ENCODE measurements around the gene SH3BP4. TPM values are rescaled to one million over a fixed set of nuclear protein-coding genes. Genes with fewer than 3 reads are reported as not detected.

The SH3BP4 gene
- total RNA-seq, 4 donors from 2014 or later: 13.5 to 28.4 (median 20.1) TPM

DNA sequence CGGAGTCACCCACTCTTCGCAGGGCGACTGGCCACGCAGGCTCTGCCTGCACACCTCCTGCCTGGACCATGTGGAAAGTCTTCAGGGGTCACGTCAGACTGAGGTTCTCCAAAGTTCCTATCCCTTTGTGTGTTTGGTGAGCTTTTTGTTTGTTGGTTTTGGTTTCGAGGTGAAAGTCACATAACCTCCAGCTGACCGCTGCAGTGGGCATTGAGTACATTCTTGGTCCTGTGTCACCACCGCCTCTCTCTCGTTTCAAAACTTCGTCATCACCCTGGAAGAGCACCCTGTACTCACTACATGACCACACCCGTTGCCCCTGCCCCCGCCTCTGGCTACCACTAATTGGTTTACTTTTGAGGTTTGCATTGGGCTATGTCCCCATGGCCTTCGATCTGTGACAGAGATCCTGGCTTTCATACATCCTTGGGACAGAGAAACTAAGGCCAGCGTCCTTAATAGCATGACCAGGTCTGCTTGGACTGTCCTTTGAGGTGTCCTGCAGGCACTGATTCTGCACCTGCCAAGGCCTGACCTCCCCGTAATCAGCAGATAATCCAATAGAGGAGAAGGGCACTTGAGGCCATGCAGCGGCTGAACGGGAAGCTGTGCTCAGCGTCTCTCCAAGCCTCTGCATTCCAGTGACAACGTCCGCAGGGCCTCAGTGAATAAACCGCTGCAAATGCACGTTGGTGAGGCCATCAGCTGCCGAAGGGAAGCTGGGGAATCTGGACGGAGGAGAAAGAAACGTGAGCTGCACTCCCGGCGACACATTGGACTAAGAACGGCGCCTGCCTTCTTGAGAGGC lies 46.8 kb downstream of the SH3BP4 start:
- Histone ChIP-seq H3K27me3 (no peaks in the 10 kb centered on the region), H3K4me3 (no peak overlapping the region)

DNA sequence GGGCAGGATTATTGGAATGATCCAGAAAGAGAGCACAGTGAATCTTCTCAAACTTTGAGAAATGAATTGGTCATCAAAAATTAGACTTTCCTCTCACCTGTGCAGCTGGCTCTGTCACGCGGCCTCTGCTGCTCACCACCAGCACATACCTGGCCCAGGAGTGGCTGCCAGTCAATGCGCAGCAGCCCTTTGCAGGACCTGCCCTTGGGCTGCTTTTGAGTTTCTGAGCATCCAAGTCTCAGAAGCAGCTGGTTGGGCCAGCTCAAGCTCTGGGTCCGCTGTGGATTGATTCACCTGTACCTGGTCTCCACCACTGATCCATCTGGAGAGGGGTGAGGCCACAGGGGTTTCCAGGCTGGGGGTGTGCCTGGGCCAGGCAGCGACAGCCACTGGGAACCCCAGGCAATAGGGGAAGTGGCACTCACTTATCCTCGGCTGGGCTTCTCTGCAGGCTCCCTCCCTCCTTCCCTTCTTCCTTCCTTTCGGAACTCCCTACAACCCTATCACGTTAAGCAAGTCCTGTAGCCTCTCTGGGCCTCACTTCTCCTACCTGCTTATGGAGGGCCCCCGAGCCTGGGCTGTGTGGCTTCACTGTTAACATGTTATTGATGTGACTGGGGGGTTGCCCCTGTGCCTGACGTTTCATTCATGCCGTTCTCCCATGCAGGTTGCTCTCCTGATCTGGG lies 48.1 kb downstream of the SH3BP4 start:
- Histone ChIP-seq H3K27ac (peak overlapping the region; percentile 67 to 70), H3K27me3 (no peaks in the 10 kb centered on the region), H3K9me3 (no peaks in the 10 kb centered on the region), H3K4me3 (no peak overlapping the region), H3K4me1 (peaks cover 0 to 5% of the 10 kb centered on the region in 2 donors), H3K36me3 (no peaks in the 10 kb centered on the region)
- intact Hi-C loops (cut with DNase I; ENCODE audit: low total_unique reads): no loop called here
- TF ChIP-seq, protein P1, sequence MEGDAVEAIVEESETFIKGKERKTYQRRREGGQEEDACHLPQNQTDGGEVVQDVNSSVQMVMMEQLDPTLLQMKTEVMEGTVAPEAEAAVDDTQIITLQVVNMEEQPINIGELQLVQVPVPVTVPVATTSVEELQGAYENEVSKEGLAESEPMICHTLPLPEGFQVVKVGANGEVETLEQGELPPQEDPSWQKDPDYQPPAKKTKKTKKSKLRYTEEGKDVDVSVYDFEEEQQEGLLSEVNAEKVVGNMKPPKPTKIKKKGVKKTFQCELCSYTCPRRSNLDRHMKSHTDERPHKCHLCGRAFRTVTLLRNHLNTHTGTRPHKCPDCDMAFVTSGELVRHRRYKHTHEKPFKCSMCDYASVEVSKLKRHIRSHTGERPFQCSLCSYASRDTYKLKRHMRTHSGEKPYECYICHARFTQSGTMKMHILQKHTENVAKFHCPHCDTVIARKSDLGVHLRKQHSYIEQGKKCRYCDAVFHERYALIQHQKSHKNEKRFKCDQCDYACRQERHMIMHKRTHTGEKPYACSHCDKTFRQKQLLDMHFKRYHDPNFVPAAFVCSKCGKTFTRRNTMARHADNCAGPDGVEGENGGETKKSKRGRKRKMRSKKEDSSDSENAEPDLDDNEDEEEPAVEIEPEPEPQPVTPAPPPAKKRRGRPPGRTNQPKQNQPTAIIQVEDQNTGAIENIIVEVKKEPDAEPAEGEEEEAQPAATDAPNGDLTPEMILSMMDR (IDR thresholded peaks at IDR 0.05): no peak
- DNase-seq: no peak

More for the DNA sequence above, 46.8 kb downstream of the SH3BP4 start:
- no peaks in the 10 kb centered on the region for H3K36me3 ChIP-seq
- intact Hi-C loops (cut with DNase I; ENCODE audit: low total_unique reads): no loop called here
- H3K9me3 ChIP-seq: no peaks in the 10 kb centered on the region
- TF ChIP-seq, protein P1 (IDR thresholded peaks at IDR 0.05): no peak
- no peak for TF ChIP-seq POLR2A (IDR thresholded peaks at IDR 0.05)
- H3K4me1 ChIP-seq: peaks cover 0 to 5% of the 10 kb centered on the region in 2 donors
- H3K27ac ChIP-seq: no peak overlapping the region
- no peak for DNase-seq

DNA sequence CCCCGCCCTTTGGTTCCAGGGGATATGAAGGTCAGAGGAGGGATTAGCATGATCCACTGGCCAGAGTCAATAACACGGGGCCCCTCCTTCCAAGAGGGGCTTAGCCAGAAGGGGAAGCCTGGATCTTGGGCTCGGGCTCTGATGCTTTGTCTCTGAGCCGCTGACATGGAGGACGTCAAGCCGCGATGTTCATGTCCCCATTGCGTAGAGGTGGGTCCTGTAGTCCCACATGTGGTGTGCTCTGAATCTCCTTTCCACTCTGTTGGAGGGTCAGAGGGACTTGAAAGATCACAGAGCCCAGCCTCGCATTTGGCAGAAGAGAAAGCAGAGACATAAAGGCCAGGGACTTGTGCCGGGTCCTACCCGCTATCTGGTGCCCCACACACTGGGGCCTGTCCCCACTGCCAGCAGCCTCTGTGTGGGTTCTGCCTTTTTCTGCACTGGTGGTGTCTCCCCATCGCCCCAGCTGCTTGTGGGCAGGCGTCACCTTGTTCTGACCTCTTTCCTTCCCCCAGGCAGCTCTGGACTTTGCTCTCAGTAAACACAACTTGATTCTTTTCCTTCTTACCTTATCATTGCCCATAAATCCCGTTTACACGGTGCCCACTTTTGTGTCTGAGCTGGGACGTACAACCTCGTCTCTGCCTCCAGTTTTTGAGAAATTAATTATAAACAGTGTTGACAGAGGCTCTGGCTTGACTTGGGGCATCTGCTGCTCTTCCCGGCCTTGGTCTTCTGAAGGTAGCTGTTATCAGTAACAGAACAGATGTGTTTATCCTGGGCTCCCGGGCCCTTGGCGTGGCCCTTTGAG lies 48.8 kb downstream of the SH3BP4 start:
- H3K4me1 ChIP-seq: peaks cover 0 to 5% of the 10 kb centered on the region in 2 donors
- H3K9me3 ChIP-seq: no peaks in the 10 kb centered on the region
- H3K36me3 ChIP-seq: no peaks in the 10 kb centered on the region
- no peak overlapping the region for H3K4me3 ChIP-seq
- DNase-seq: no peak
- no peaks in the 10 kb centered on the region for H3K27me3 ChIP-seq
- H3K27ac ChIP-seq: peak overlapping the region; percentile 67 to 70
- no peak for TF ChIP-seq POLR2A (IDR thresholded peaks at IDR 0.05)
- TF ChIP-seq, protein P1 (IDR thresholded peaks at IDR 0.05): no peak
- intact Hi-C loops (cut with DNase I; ENCODE audit: low total_unique reads): no loop called here

DNA sequence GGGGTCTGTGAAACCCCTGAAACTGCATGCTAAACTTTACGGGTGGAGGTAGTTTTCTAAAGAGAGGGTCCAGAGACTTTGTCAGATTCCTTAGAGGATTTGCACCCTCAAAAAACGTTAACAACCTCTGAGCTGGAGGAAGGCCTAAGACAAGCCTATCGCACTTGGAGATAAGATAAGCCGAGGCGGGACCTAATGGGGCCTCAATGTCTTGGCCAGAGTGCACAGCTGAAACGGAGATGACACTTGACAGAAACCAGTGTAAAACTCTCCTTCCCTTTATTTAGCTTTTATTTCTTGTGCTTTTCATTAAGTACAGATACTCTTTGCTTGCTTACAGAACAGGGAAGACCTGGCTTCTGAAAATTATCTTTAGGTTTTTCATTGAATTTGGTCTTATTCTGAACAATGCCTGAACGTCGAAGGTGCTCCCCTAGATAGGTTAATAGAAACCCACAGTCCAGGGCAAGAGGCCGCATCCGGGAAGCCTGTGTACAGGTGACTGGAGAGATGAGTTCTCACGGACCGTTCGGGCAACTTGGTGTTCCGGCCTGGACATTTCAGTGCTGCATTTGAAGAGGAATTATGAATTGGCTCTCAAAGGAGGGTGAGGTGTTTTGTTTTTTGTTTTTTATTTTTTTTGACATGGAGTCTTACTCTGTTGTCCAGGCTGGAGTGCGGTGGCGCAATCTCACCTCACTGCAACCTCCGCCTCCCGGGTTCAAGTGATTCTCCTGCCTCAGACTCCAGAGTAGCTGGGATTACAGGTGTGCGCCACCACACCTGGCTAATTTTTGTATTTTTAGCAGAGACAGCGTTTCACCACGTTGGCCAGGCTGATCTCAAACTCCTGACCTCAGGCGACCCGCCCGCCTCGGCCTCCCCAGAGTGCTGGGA lies 49.7 kb downstream of the SH3BP4 start:
- no peak for TF ChIP-seq POLR2A (IDR thresholded peaks at IDR 0.05)
- TF ChIP-seq, protein P1 (IDR thresholded peaks at IDR 0.05): no peak
- intact Hi-C loops (cut with DNase I; ENCODE audit: low total_unique reads): no loop called here
- Histone ChIP-seq H3K4me1 (peaks cover 0 to 5% of the 10 kb centered on the region in 2 donors), H3K27me3 (no peaks in the 10 kb centered on the region), H3K36me3 (no peaks in the 10 kb centered on the region), H3K27ac (peak overlapping the region; percentile 67 to 70), H3K9me3 (no peaks in the 10 kb centered on the region), H3K4me3 (no peak overlapping the region)
- peak in 1 of 2 donors; percentile 41 for DNase-seq

Measured in uterus (tissue), 4 donors.